ENCODE data around the gene PPP3R1.

The PPP3R1 gene

GRCh38 chr2:68252400-68253218 lies at the start of gene PPP3R1:
PPP3R1 (minus strand) TSS chr2:68252532; CDS start chr2:68252127, 405 bp downstream.
- Histone ChIP-seq H3K27ac (ENCODE audit: low read length) (peak within 1 kb of the TSS; percentile 94), H3K4me1 (ENCODE audit: control insufficient read depth, insufficient read depth, low read length) (peaks cover 5% of the 10 kb centered on the region), H3K9me3 (ENCODE audit: control insufficient read depth in 2 of 2, low read length in 2 of 2) (no peaks in the 10 kb centered on the region), H3K27me3 (ENCODE audit: control insufficient read depth in 1 of 2, insufficient read depth in 2 of 2, low read length in 2 of 2) (no peaks in the 10 kb centered on the region), H3K4me3 (ENCODE audit: low read length in 2 of 2) (peak within 1 kb of the TSS; percentile 95 to 100), H3K9ac (ENCODE audit: low read length in 2 of 2) (peak within 1 kb of the TSS; percentile 89 to 91), H3K36me3 (ENCODE audit: control insufficient read depth in 2 of 2, insufficient read depth in 2 of 2, low read length in 2 of 2) (no peaks in the 10 kb centered on the region)

GRCh38 chr2:68295516-68295915 lies 43.2 kb upstream of the PPP3R1 start:
- no peak overlapping the region for H3K4me3 ChIP-seq (ENCODE audit: low read length in 2 of 2)
- H3K4me1 ChIP-seq (ENCODE audit: control insufficient read depth, insufficient read depth, low read length): no peaks in the 10 kb centered on the region
- H3K9me3 ChIP-seq (ENCODE audit: control insufficient read depth in 2 of 2, low read length in 2 of 2): no peaks in the 10 kb centered on the region
- no peaks in the 10 kb centered on the region for H3K27me3 ChIP-seq (ENCODE audit: control insufficient read depth in 1 of 2, insufficient read depth in 2 of 2, low read length in 2 of 2)
- H3K9ac ChIP-seq (ENCODE audit: low read length in 2 of 2): no peak overlapping the region
- H3K27ac ChIP-seq (ENCODE audit: low read length): no peak overlapping the region
- no peaks in the 10 kb centered on the region for H3K36me3 ChIP-seq (ENCODE audit: control insufficient read depth in 2 of 2, insufficient read depth in 2 of 2, low read length in 2 of 2)

GRCh38 chr2:68294913-68295312 lies 42.6 kb upstream of the PPP3R1 start:
- Histone ChIP-seq H3K36me3 (ENCODE audit: control insufficient read depth in 2 of 2, insufficient read depth in 2 of 2, low read length in 2 of 2) (no peaks in the 10 kb centered on the region), H3K9ac (ENCODE audit: low read length in 2 of 2) (no peak overlapping the region), H3K4me1 (ENCODE audit: control insufficient read depth, insufficient read depth, low read length) (no peaks in the 10 kb centered on the region), H3K27ac (ENCODE audit: low read length) (no peak overlapping the region), H3K27me3 (ENCODE audit: control insufficient read depth in 1 of 2, insufficient read depth in 2 of 2, low read length in 2 of 2) (no peaks in the 10 kb centered on the region), H3K9me3 (ENCODE audit: control insufficient read depth in 2 of 2, low read length in 2 of 2) (no peaks in the 10 kb centered on the region), H3K4me3 (ENCODE audit: low read length in 2 of 2) (no peak overlapping the region)

- no peak overlapping the region for H3K9ac ChIP-seq (ENCODE audit: low read length in 2 of 2)
Observed at GRCh38 chr2:68294187-68294586, 41.9 kb upstream of the PPP3R1 start.

GRCh38 chr2:68293755-68294154 lies 41.4 kb upstream of the PPP3R1 start:
- H3K4me1 ChIP-seq (ENCODE audit: control insufficient read depth, insufficient read depth, low read length): no peaks in the 10 kb centered on the region
- no peaks in the 10 kb centered on the region for H3K36me3 ChIP-seq (ENCODE audit: control insufficient read depth in 2 of 2, insufficient read depth in 2 of 2, low read length in 2 of 2)
- H3K4me3 ChIP-seq (ENCODE audit: low read length in 2 of 2): no peak overlapping the region
- H3K9ac ChIP-seq (ENCODE audit: low read length in 2 of 2): no peak overlapping the region
- no peaks in the 10 kb centered on the region for H3K9me3 ChIP-seq (ENCODE audit: control insufficient read depth in 2 of 2, low read length in 2 of 2)
- H3K27me3 ChIP-seq (ENCODE audit: control insufficient read depth in 1 of 2, insufficient read depth in 2 of 2, low read length in 2 of 2): no peaks in the 10 kb centered on the region
- no peak overlapping the region for H3K27ac ChIP-seq (ENCODE audit: low read length)

More at GRCh38 chr2:68294187-68294586, 41.9 kb upstream of the PPP3R1 start:
- Histone ChIP-seq H3K9me3 (ENCODE audit: control insufficient read depth in 2 of 2, low read length in 2 of 2) (no peaks in the 10 kb centered on the region), H3K36me3 (ENCODE audit: control insufficient read depth in 2 of 2, insufficient read depth in 2 of 2, low read length in 2 of 2) (no peaks in the 10 kb centered on the region), H3K4me3 (ENCODE audit: low read length in 2 of 2) (no peak overlapping the region), H3K4me1 (ENCODE audit: control insufficient read depth, insufficient read depth, low read length) (no peaks in the 10 kb centered on the region), H3K27ac (ENCODE audit: low read length) (no peak overlapping the region), H3K27me3 (ENCODE audit: control insufficient read depth in 1 of 2, insufficient read depth in 2 of 2, low read length in 2 of 2) (no peaks in the 10 kb centered on the region)

- H3K9ac ChIP-seq (ENCODE audit: low read length in 2 of 2): no peak overlapping the region
- H3K4me1 ChIP-seq (ENCODE audit: control insufficient read depth, insufficient read depth, low read length): no peaks in the 10 kb centered on the region
- H3K27ac ChIP-seq (ENCODE audit: low read length): no peak overlapping the region
Observed at GRCh38 chr2:68293024-68293423, 40.7 kb upstream of the PPP3R1 start.

GRCh38 chr2:68292108-68292710 lies 39.9 kb upstream of the PPP3R1 start:
- Histone ChIP-seq H3K4me1 (ENCODE audit: control insufficient read depth, insufficient read depth, low read length) (peaks cover 4% of the 10 kb centered on the region), H3K9ac (ENCODE audit: low read length in 2 of 2) (no peak overlapping the region), H3K4me3 (ENCODE audit: low read length in 2 of 2) (no peak overlapping the region), H3K36me3 (ENCODE audit: control insufficient read depth in 2 of 2, insufficient read depth in 2 of 2, low read length in 2 of 2) (no peaks in the 10 kb centered on the region), H3K27me3 (ENCODE audit: control insufficient read depth in 1 of 2, insufficient read depth in 2 of 2, low read length in 2 of 2) (no peaks in the 10 kb centered on the region), H3K9me3 (ENCODE audit: control insufficient read depth in 2 of 2, low read length in 2 of 2) (no peaks in the 10 kb centered on the region), H3K27ac (ENCODE audit: low read length) (no peak overlapping the region)

More at GRCh38 chr2:68293024-68293423, 40.7 kb upstream of the PPP3R1 start:
- Histone ChIP-seq H3K9me3 (ENCODE audit: control insufficient read depth in 2 of 2, low read length in 2 of 2) (no peaks in the 10 kb centered on the region), H3K36me3 (ENCODE audit: control insufficient read depth in 2 of 2, insufficient read depth in 2 of 2, low read length in 2 of 2) (no peaks in the 10 kb centered on the region), H3K4me3 (ENCODE audit: low read length in 2 of 2) (no peak overlapping the region), H3K27me3 (ENCODE audit: control insufficient read depth in 1 of 2, insufficient read depth in 2 of 2, low read length in 2 of 2) (no peaks in the 10 kb centered on the region)

- no peak overlapping the region for H3K4me3 ChIP-seq (ENCODE audit: low read length in 2 of 2)
- H3K27ac ChIP-seq (ENCODE audit: low read length): no peak overlapping the region
- no peaks in the 10 kb centered on the region for H3K9me3 ChIP-seq (ENCODE audit: control insufficient read depth in 2 of 2, low read length in 2 of 2)
- H3K36me3 ChIP-seq (ENCODE audit: control insufficient read depth in 2 of 2, insufficient read depth in 2 of 2, low read length in 2 of 2): no peaks in the 10 kb centered on the region
- H3K4me1 ChIP-seq (ENCODE audit: control insufficient read depth, insufficient read depth, low read length): peaks cover 4% of the 10 kb centered on the region
- H3K27me3 ChIP-seq (ENCODE audit: control insufficient read depth in 1 of 2, insufficient read depth in 2 of 2, low read length in 2 of 2): no peaks in the 10 kb centered on the region
- no peak overlapping the region for H3K9ac ChIP-seq (ENCODE audit: low read length in 2 of 2)
Observed at GRCh38 chr2:68291314-68291713, 39.0 kb upstream of the PPP3R1 start.

GRCh38 chr2:68290901-68291300 lies 38.6 kb upstream of the PPP3R1 start:
- H3K4me3 ChIP-seq (ENCODE audit: low read length in 2 of 2): no peak overlapping the region
- H3K27me3 ChIP-seq (ENCODE audit: control insufficient read depth in 1 of 2, insufficient read depth in 2 of 2, low read length in 2 of 2): no peaks in the 10 kb centered on the region
- no peak overlapping the region for H3K27ac ChIP-seq (ENCODE audit: low read length)
- H3K4me1 ChIP-seq (ENCODE audit: control insufficient read depth, insufficient read depth, low read length): peaks cover 4% of the 10 kb centered on the region
- no peak overlapping the region for H3K9ac ChIP-seq (ENCODE audit: low read length in 2 of 2)
- no peaks in the 10 kb centered on the region for H3K9me3 ChIP-seq (ENCODE audit: control insufficient read depth in 2 of 2, low read length in 2 of 2)
- H3K36me3 ChIP-seq (ENCODE audit: control insufficient read depth in 2 of 2, insufficient read depth in 2 of 2, low read length in 2 of 2): no peaks in the 10 kb centered on the region

GRCh38 chr2:68287580-68288441 lies 35.5 kb upstream of the PPP3R1 start:
- Histone ChIP-seq H3K9ac (ENCODE audit: low read length in 2 of 2) (peak overlapping the region in 1 of 2 donors; percentile 1), H3K27ac (ENCODE audit: low read length) (no peak overlapping the region), H3K4me3 (ENCODE audit: low read length in 2 of 2) (peak overlapping the region in 1 of 2 donors; percentile 23), H3K9me3 (ENCODE audit: control insufficient read depth in 2 of 2, low read length in 2 of 2) (no peaks in the 10 kb centered on the region), H3K36me3 (ENCODE audit: control insufficient read depth in 2 of 2, insufficient read depth in 2 of 2, low read length in 2 of 2) (no peaks in the 10 kb centered on the region), H3K4me1 (ENCODE audit: control insufficient read depth, insufficient read depth, low read length) (peaks cover 4% of the 10 kb centered on the region), H3K27me3 (ENCODE audit: control insufficient read depth in 1 of 2, insufficient read depth in 2 of 2, low read length in 2 of 2) (no peaks in the 10 kb centered on the region)
